ENCODE data around the gene RALGPS2. TPM values are rescaled to one million over a fixed set of nuclear protein-coding genes. Genes with fewer than 3 reads are reported as not detected.

RALGPS2 gene
- polyA plus RNA-seq, 1 experiment, result 67.2 TPM

DNA sequence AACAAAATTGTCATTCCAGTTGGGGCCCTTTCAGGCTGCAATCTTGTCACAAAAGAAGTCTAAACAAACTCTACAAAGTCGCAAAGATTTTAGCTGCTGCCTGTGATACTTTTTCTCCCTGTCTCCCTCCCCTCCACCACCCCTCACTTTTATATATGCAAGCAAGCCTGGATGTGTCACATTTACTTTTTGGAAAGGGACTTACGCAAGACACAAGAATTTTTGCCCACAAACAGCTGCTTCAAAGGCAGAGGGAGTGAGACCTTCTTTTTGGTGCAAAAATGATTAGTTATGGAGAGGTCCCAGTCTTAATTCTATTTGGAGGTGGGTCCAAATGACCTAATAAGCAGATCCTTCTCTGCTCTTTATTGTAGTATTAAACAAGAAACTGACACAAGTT, 22.9 kb upstream of the RALGPS2 start:
- DNase-seq (ENCODE audit: low read depth, low spot score), result no peak
- ChIA-PET POLR2A (interaction anchor here (0.6 kb wide), 1 partner anchor 79 kb away, joined by 4 read pairs; no protein-coding TSS in a partner anchor), CTCF (no interaction called here)
- Histone ChIP-seq H3K4me3 (ENCODE audit: low read depth, low read length) (no peak overlapping the region), H3K27me3 (ENCODE audit: control insufficient read depth, insufficient read depth, low read length) (no peaks in the 10 kb centered on the region), H3K27ac (ENCODE audit: low read depth, low read length) (no peak overlapping the region), H3K9me3 (ENCODE audit: control insufficient read depth, insufficient read depth, low read length) (no peaks in the 10 kb centered on the region)
- TF ChIP-seq, protein P1, sequence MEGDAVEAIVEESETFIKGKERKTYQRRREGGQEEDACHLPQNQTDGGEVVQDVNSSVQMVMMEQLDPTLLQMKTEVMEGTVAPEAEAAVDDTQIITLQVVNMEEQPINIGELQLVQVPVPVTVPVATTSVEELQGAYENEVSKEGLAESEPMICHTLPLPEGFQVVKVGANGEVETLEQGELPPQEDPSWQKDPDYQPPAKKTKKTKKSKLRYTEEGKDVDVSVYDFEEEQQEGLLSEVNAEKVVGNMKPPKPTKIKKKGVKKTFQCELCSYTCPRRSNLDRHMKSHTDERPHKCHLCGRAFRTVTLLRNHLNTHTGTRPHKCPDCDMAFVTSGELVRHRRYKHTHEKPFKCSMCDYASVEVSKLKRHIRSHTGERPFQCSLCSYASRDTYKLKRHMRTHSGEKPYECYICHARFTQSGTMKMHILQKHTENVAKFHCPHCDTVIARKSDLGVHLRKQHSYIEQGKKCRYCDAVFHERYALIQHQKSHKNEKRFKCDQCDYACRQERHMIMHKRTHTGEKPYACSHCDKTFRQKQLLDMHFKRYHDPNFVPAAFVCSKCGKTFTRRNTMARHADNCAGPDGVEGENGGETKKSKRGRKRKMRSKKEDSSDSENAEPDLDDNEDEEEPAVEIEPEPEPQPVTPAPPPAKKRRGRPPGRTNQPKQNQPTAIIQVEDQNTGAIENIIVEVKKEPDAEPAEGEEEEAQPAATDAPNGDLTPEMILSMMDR (IDR thresholded peaks at IDR 0.05; ENCODE audit: low read depth, low read length), result no peak

DNA sequence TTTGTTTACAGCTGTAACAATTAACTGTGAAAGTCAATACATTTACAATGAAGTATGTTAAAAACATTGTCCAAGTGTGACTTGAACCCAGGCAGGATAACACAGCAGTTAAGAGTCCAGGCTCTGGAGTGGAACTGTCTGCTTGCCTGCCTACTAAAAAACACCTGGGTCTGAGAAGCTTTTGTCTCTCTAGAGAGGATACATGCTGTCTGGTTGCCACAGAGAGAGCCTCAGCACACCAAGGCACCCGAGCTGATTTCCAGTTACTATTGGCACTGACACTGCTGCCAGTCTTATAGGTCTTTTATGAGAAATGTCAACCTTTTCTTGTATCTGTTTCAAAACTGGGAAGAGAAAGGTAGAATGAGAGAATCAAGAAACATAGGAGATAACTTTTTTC, 20.2 kb upstream of the RALGPS2 start:
- POLR2A ChIA-PET, result no interaction called here
- H3K27me3 ChIP-seq (ENCODE audit: control insufficient read depth, insufficient read depth, low read length), result no peaks in the 10 kb centered on the region
- CTCF ChIA-PET, result interaction anchor here (1.1 kb wide), 1 partner anchor 172 kb away, joined by 3 read pairs; no protein-coding TSS in a partner anchor
- H3K27ac ChIP-seq (ENCODE audit: low read depth, low read length), result no peak overlapping the region
- no peak overlapping the region for H3K4me3 ChIP-seq (ENCODE audit: low read depth, low read length)
- H3K9me3 ChIP-seq (ENCODE audit: control insufficient read depth, insufficient read depth, low read length), result no peaks in the 10 kb centered on the region
- TF ChIP-seq, protein P1 (IDR thresholded peaks at IDR 0.05; ENCODE audit: low read depth, low read length), result no peak
- DNase-seq (ENCODE audit: low read depth, low spot score), result no peak

DNA sequence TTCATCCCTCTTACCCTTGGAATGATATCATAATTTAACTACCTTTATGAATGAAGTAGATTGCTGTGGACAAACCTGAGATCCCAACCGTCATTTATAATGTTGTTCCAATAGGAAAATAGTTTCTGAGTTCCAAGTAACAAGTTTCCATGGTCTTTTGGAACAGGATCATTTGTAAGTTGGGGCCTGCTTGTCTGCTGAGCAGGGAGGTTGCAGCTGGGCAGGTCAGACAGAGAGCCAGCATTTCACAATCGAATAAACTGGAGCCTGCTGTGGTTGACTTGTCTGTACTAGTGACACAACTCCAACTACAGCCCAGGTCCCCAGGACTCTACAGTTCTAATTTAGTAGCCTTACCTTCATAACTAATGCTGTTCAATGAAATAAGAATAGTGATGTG, 18.6 kb upstream of the RALGPS2 start:
- DNase-seq (ENCODE audit: low read depth, low spot score), result no peak
- CTCF ChIA-PET, result interaction anchor here (2.0 kb wide), 1 partner anchor 12 kb away, joined by 8 read pairs; no protein-coding TSS in a partner anchor

DNA sequence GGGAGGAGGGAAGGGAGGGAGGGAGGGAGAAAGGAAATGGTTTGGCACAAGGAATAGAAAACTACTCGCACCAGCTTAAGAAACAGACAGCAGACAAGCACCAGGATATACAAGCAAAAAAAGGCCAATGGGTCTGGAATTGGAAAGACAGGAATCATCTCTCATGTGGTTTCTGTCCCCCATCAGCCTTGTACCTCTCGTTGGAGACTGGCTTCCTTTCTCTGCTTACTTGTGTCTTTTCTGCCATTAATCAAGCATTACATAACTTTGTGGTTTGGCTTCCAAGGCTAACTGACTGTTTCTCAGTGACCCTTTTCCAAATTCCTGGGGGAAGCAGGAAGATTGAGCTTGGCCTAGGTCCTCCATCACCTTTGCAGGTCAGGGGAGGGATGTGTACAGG, 11.8 kb upstream of the RALGPS2 start:
- ChIA-PET CTCF (interaction anchor here (1.2 kb wide), 1 partner anchor 40 kb away, joined by 3 read pairs; no protein-coding TSS in a partner anchor), POLR2A (no interaction called here)
- no peak overlapping the region for H3K27ac ChIP-seq (ENCODE audit: low read depth, low read length)
- H3K9me3 ChIP-seq (ENCODE audit: control insufficient read depth, insufficient read depth, low read length), result no peaks in the 10 kb centered on the region
- TF ChIP-seq, protein P1 (IDR thresholded peaks at IDR 0.05; ENCODE audit: low read depth, low read length), result no peak
- DNase-seq (ENCODE audit: low read depth, low spot score), result no peak
- no peaks in the 10 kb centered on the region for H3K27me3 ChIP-seq (ENCODE audit: control insufficient read depth, insufficient read depth, low read length)
- no peak overlapping the region for H3K4me3 ChIP-seq (ENCODE audit: low read depth, low read length)

More for the DNA sequence above, 18.6 kb upstream of the RALGPS2 start:
- Histone ChIP-seq H3K9me3 (ENCODE audit: control insufficient read depth, insufficient read depth, low read length) (no peaks in the 10 kb centered on the region), H3K27me3 (ENCODE audit: control insufficient read depth, insufficient read depth, low read length) (no peaks in the 10 kb centered on the region), H3K27ac (ENCODE audit: low read depth, low read length) (no peak overlapping the region), H3K4me3 (ENCODE audit: low read depth, low read length) (no peak overlapping the region)
- TF ChIP-seq, protein P1 (IDR thresholded peaks at IDR 0.05; ENCODE audit: low read depth, low read length), result no peak
- POLR2A ChIA-PET, result interaction anchor here (0.7 kb wide), 1 partner anchor 169 kb away, joined by 3 read pairs; no protein-coding TSS in a partner anchor

DNA sequence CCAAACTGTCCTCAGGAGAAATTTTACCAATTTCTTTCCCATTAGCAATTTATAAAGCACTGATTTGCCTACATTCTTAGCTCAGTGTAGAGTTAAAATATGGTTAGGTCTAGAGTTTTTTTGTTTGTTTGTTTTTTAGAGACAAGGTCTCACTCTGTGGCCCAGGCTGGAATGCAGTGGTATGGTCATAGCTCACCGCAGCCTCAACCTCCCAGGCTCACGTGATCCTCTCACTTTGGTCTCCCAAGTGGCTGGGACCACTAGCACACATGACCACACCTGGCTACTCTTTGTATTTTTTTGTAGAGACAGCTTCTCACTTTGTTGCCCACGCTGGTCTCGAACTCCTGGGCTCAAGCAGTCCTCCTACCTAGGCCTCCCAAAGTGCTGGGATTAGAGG, 10.6 kb upstream of the RALGPS2 start:
- H3K4me3 ChIP-seq (ENCODE audit: low read depth, low read length), result no peak overlapping the region
- ChIA-PET POLR2A (no interaction called here), CTCF (interaction anchor here (0.6 kb wide), 1 partner anchor 684 kb away, joined by 3 read pairs; no protein-coding TSS in a partner anchor)
- TF ChIP-seq, protein P1 (IDR thresholded peaks at IDR 0.05; ENCODE audit: low read depth, low read length), result no peak
- no peak overlapping the region for H3K27ac ChIP-seq (ENCODE audit: low read depth, low read length)
- DNase-seq (ENCODE audit: low read depth, low spot score), result no peak
- no peaks in the 10 kb centered on the region for H3K27me3 ChIP-seq (ENCODE audit: control insufficient read depth, insufficient read depth, low read length)
- no peaks in the 10 kb centered on the region for H3K9me3 ChIP-seq (ENCODE audit: control insufficient read depth, insufficient read depth, low read length)

Data from AG04450 (cell line).